T-cell (primary cell): Measurements from ENCODE around the gene ADAMTS17. TPM values are rescaled to one million over a fixed set of nuclear protein-coding genes. Genes with fewer than 3 reads are reported as not detected.

Experiments used
- ATAC-seq, 4 experiments: fragments of 200-7000 bp in 3 of 4; fragments of 150-1000 bp in 1 of 4; cut with Tn5 transposase; replicated peaks in 1 of 4; 1 replicate in 3 of 4; 2 replicates in 1 of 4; pipeline ENCODE4 v1.10.0; 2021; ENCODE audit warnings: moderate library complexity in 3 of 4, mild to moderate bottlenecking in 2 of 4, moderate number of reproducible peaks in 1 of 4
- CTCF ChIA-PET, 2 donors: fragments of 300-600 bp; sonication (Branson Sonifier 250); formaldehyde crosslinking; loops; one replicate each; lab custom pipeline; 2022; ENCODE audit warnings: antibody characterized with exemption in 2 of 2; lab: Charles Lee
- POLR2A ChIA-PET, 2 donors: fragments of 300-600 bp; sonication (Branson Sonifier 250); formaldehyde crosslinking; loops; one replicate each; lab custom pipeline; 2022; ENCODE audit warnings: antibody characterized with exemption in 2 of 2; lab: Charles Lee
- DNase-seq, 35 experiments: peaks; one replicate each; pipeline versions ENCODE4 v3.0.0 to v3.0.0-alpha.2; 2013 to 2023
- H3K27ac ChIP-seq: one replicate; pipeline ENCODE4 v1.5.1; 2013; ENCODE audit warnings: low read length
- H3K27me3 ChIP-seq, 2 experiments: replicated peaks in 1 of 2; 1 replicate in 1 of 2; 2 replicates in 1 of 2; pipeline versions ENCODE4 v1.6.1 to v1.7.0; 2013; ENCODE audit warnings: low read length in 1 of 2, mixed read lengths in 1 of 2; ENCODE audit not compliant: control insufficient read depth in 2 of 2, insufficient read depth in 2 of 2; ENCODE audit errors: extremely low read depth in 1 of 2
- H3K36me3 ChIP-seq, 2 donors: 1 replicate in 1 of 2; 2 replicates in 1 of 2; pipeline versions ENCODE4 v1.6.1 to v1.7.0; 2013; ENCODE audit warnings: low read length in 1 of 2; ENCODE audit not compliant: control insufficient read depth in 2 of 2, insufficient read depth in 1 of 2; ENCODE audit errors: extremely low read depth in 1 of 2
- H3K4me1 ChIP-seq, 2 experiments: 1 replicate in 1 of 2; 2 replicates in 1 of 2; pipeline versions ENCODE4 v1.6.1 to v1.7.0; 2013; ENCODE audit warnings: low read length in 2 of 2, mixed read lengths in 1 of 2; ENCODE audit not compliant: insufficient read depth in 2 of 2, control insufficient read depth in 1 of 2; ENCODE audit errors: extremely low read depth in 1 of 2
- H3K4me3 ChIP-seq, 2 donors: 1 replicate in 1 of 2; 2 replicates in 1 of 2; pipeline versions ENCODE4 v1.5.1 to v1.7.0; 2013; ENCODE audit warnings: mild to moderate bottlenecking in 2 of 2, low read length in 1 of 2, moderate library complexity in 1 of 2; ENCODE audit not compliant: control insufficient read depth in 1 of 2; ENCODE audit errors: extremely low read depth in 1 of 2
- H3K9me3 ChIP-seq: 2 replicates; pipeline ENCODE4 v1.7.0; 2013
- H3K27ac Mint-ChIP-seq, 2 donors: one replicate each; pipeline ENCODE4 v1.8.0; 2020 to 2021; ENCODE audit warnings: mild to moderate bottlenecking in 2 of 2, mixed read lengths in 2 of 2
- H3K27me3 Mint-ChIP-seq, 2 donors: one replicate each; pipeline ENCODE4 v1.8.0; 2021 to 2022; ENCODE audit warnings: mixed read lengths in 2 of 2
- H3K36me3 Mint-ChIP-seq: one replicate; pipeline ENCODE4 v1.8.0; 2021; ENCODE audit warnings: mixed read lengths
- H3K4me1 Mint-ChIP-seq, 3 donors: one replicate each; pipeline ENCODE4 v1.8.0; 2020 to 2022; ENCODE audit warnings: mixed read lengths in 3 of 3, mild to moderate bottlenecking in 1 of 3
- H3K4me3 Mint-ChIP-seq, 3 donors: one replicate each; pipeline ENCODE4 v1.8.0; 2020 to 2022; ENCODE audit warnings: mild to moderate bottlenecking in 3 of 3, mixed read lengths in 3 of 3, moderate library complexity in 3 of 3
- H3K9me3 Mint-ChIP-seq, 3 donors: one replicate each; pipeline ENCODE4 v1.8.0; 2020 to 2022; ENCODE audit warnings: mixed read lengths in 3 of 3
- WGBS: methylation state at CpG from one replicate; pipeline ENCODE4 v1.1.5; 2013; ENCODE audit warnings: missing lambda C conversion rate; ENCODE audit not compliant: insufficient coverage; 5-methylcytosine and 5-hydroxymethylcytosine counted together
- total RNA-seq, 35 experiments: library from RNA in 6 of 35; stranded (reverse) in 6 of 35; fragments of 120-200 nt in 1 of 35; gene quantifications; one replicate each; pipeline versions ENCODE4 v1.2.1 to v1.2.4 and lab custom pipeline; 2013 to 2026

Gene ADAMTS17
- total RNA-seq, 5 donors from 2014 or later (not counting 1 experiment from before 2014, with no cell fraction given): 8.9 to 17.8 (median 11.6) TPM

DNA sequence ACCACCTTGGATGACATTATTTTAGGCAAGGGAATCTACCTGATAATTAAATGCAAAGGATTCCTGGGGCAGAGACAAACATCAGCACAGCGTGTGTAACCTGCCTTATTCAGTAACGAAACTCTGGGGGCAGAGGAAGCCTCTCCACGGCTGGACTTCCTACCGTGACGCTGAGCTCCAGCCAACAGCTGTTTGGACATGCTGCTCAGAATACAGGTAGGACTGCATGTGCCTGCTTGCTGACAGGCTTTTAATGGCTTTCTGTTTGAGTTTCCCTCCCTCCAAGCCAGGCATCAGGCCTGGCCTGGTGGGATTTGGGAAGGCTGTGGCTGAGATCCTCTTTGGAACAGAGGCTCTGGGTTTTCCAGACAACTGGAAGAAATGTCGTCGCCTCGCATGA lies 150.6 kb downstream of the ADAMTS17 start:
- no peaks in the 10 kb centered on the region for H3K4me1 Mint-ChIP-seq
- no peak for DNase-seq

DNA sequence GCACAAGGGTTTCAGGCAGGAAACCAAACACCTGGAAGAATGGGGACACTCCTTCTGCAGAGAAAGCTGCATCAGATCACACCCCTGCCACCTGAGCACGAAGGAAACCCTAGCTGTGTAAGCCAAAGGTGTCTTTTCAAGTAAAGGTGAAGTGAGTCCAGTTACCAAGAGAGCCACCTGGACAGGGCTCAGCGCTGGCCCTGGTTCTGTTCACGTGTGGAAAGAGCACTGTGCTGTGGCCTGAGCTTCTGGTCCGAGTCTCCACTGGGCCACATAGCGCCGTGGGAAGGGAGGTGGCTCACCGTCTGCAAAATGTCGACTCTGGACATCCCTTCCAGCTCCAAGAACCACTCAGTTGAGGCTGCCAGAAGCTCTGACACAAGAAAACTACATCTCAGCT lies 151.1 kb downstream of the ADAMTS17 start:
- no peak overlapping the region for H3K4me3 Mint-ChIP-seq
- H3K27ac Mint-ChIP-seq: no peak overlapping the region
- Histone ChIP-seq H3K36me3 (no peaks in the 10 kb centered on the region), H3K27ac (no peak overlapping the region), H3K4me3 (no peak overlapping the region), H3K27me3 (no peaks in the 10 kb centered on the region), H3K9me3 (no peaks in the 10 kb centered on the region), H3K4me1 (no peaks in the 10 kb centered on the region)
- 82% methylated on average over 3 of the region's 8 CpGs for WGBS
- ChIA-PET CTCF (no interaction called here), POLR2A (no interaction called here)
- H3K36me3 Mint-ChIP-seq: peaks cover 34% of the 10 kb centered on the region
- ATAC-seq: no peak
- no peak for DNase-seq
- no peaks in the 10 kb centered on the region for H3K9me3 Mint-ChIP-seq
- H3K4me1 Mint-ChIP-seq: no peaks in the 10 kb centered on the region
- no peaks in the 10 kb centered on the region for H3K27me3 Mint-ChIP-seq

More for the DNA sequence above, 150.6 kb downstream of the ADAMTS17 start:
- Histone ChIP-seq H3K9me3 (no peaks in the 10 kb centered on the region), H3K4me1 (no peaks in the 10 kb centered on the region), H3K36me3 (no peaks in the 10 kb centered on the region), H3K4me3 (no peak overlapping the region), H3K27ac (no peak overlapping the region), H3K27me3 (no peaks in the 10 kb centered on the region)
- Mint-ChIP-seq H3K4me3 (no peak overlapping the region), H3K27ac (no peak overlapping the region), H3K36me3 (peaks cover 34% of the 10 kb centered on the region), H3K27me3 (no peaks in the 10 kb centered on the region), H3K9me3 (no peaks in the 10 kb centered on the region)
- POLR2A ChIA-PET: no interaction called here
- CTCF ChIA-PET: no interaction called here
- 86% methylated on average over 6 of the region's 8 CpGs for WGBS
- no peak for ATAC-seq

DNA sequence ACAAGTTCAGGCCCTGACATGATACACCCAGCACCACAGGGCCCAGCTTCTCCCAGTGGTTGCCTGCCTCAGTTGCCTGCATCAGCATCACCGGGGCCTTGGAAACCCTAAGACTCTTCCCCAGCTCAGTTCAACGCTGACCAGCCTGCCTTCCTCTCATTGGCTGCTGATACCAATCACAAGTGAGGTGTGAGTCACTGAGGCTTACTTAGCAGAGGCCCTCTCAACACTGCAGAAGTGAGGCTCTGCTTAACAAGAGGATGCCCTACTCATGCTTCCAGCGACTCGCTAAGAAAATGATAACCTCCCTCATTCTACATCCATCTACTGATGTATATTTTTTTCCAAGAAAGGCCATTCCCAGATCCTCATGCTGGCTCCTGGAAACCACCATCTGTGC lies 151.9 kb downstream of the ADAMTS17 start:
- H3K27ac Mint-ChIP-seq: no peak overlapping the region
- no peak for ATAC-seq
- POLR2A ChIA-PET: no interaction called here

DNA sequence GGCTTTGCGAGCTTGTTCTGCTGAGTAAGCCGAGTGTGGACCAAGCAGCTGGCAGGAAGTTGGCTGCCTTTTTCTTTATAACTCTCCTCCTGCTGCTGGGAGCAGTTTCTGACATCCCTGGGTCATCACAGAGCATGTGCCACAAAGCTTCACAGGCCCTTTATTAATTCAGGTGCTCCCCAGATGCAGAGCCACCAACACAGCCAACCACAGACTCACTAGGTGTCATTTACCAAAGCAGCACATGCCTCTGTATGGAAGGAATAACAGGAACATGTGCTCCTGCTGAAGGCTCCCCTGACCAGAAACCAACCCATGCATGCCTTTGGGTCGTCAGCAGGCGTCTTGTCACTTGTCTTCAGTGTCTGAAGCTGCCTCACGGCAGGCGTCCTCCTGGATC lies 152.5 kb downstream of the ADAMTS17 start:
- Mint-ChIP-seq H3K9me3 (no peaks in the 10 kb centered on the region), H3K4me1 (no peaks in the 10 kb centered on the region), H3K27ac (no peak overlapping the region), H3K27me3 (no peaks in the 10 kb centered on the region), H3K36me3 (peaks cover 31% of the 10 kb centered on the region), H3K4me3 (no peak overlapping the region)
- no peaks in the 10 kb centered on the region for H3K9me3 ChIP-seq
- DNase-seq (no peak), ATAC-seq (no peak)
- ChIA-PET POLR2A (no interaction called here), CTCF (no interaction called here)
- H3K36me3 ChIP-seq: no peaks in the 10 kb centered on the region
- 68% methylated on average over 6 of the region's 6 CpGs for WGBS
- H3K27me3 ChIP-seq: peaks cover 0 to 3% of the 10 kb centered on the region in 2 experiments
- no peak overlapping the region for H3K4me3 ChIP-seq
- no peak overlapping the region for H3K27ac ChIP-seq
- no peaks in the 10 kb centered on the region for H3K4me1 ChIP-seq

More for the DNA sequence above, 151.9 kb downstream of the ADAMTS17 start:
- no peaks in the 10 kb centered on the region for H3K27me3 Mint-ChIP-seq
- Histone ChIP-seq H3K4me1 (no peaks in the 10 kb centered on the region), H3K9me3 (no peaks in the 10 kb centered on the region), H3K27me3 (no peaks in the 10 kb centered on the region), H3K36me3 (no peaks in the 10 kb centered on the region), H3K27ac (no peak overlapping the region), H3K4me3 (no peak overlapping the region)
- H3K36me3 Mint-ChIP-seq: peaks cover 32% of the 10 kb centered on the region
- WGBS: 87% methylated on average over 4 of the region's 4 CpGs
- no peaks in the 10 kb centered on the region for H3K4me1 Mint-ChIP-seq
- H3K4me3 Mint-ChIP-seq: no peak overlapping the region
- no peaks in the 10 kb centered on the region for H3K9me3 Mint-ChIP-seq
- CTCF ChIA-PET: no interaction called here
- no peak for DNase-seq

DNA sequence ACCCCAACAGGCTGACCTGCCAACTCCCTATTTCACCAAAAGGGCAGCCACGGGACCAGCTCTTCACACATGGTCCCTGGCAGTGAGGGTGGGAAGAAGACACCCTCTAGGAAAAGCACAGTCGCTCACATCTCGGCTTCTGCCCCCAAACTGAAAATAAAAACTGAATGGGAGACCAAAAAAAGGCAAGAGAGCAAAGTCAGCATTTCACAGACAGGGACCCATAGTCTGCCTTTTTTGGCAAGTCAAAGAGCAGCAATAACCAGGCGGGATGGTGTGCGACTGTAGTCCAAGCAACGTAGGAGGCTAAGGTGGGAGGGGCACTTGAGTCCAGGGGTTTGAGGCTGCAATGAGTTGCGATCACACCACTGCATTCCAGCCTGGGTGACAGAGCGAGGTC lies 154.1 kb downstream of the ADAMTS17 start:
- no peaks in the 10 kb centered on the region for H3K36me3 ChIP-seq
- Mint-ChIP-seq H3K9me3 (no peaks in the 10 kb centered on the region), H3K36me3 (peaks cover 22% of the 10 kb centered on the region), H3K4me3 (no peak overlapping the region), H3K27ac (no peak overlapping the region), H3K27me3 (no peaks in the 10 kb centered on the region), H3K4me1 (no peaks in the 10 kb centered on the region)
- ChIA-PET POLR2A (no interaction called here), CTCF (no interaction called here)
- no peak for DNase-seq
- H3K4me1 ChIP-seq: no peaks in the 10 kb centered on the region
- H3K4me3 ChIP-seq: no peak overlapping the region
- peaks cover 0 to 3% of the 10 kb centered on the region in 2 experiments for H3K27me3 ChIP-seq
- no peak for ATAC-seq
- H3K9me3 ChIP-seq: no peaks in the 10 kb centered on the region
- H3K27ac ChIP-seq: no peak overlapping the region
- 92% methylated on average over 6 of the region's 8 CpGs for WGBS

DNA sequence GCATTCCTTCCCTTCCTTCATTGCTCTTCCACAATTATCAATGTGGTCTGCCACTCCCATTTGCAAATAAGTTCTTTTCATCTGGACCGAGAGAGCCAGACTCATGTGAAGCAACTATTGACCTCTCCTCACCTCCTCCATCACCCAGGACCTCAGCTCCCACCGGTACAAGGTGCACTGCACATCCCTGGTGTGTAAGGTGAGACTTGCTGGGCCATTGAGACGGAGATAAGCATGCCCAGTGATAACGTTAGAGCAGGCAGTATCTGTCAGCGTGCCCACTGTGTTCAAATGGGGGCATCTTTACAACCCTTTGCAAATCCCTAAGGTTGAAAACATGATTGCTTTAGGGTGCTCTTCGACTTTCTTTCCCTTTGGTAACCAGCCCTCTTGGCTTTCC lies 154.8 kb downstream of the ADAMTS17 start:
- no peaks in the 10 kb centered on the region for H3K4me1 ChIP-seq
- no peak overlapping the region for H3K4me3 Mint-ChIP-seq
- no peaks in the 10 kb centered on the region for H3K9me3 Mint-ChIP-seq
- no peaks in the 10 kb centered on the region for H3K36me3 ChIP-seq
- POLR2A ChIA-PET: no interaction called here
- CTCF ChIA-PET: no interaction called here
- H3K36me3 Mint-ChIP-seq: peaks cover 18% of the 10 kb centered on the region
- WGBS: 94% methylated on average over 3 of the region's 6 CpGs
- H3K4me3 ChIP-seq: no peak overlapping the region
- DNase-seq (no peak), ATAC-seq (no peak)
- no peaks in the 10 kb centered on the region for H3K4me1 Mint-ChIP-seq
- no peak overlapping the region for H3K27ac Mint-ChIP-seq
- H3K27me3 ChIP-seq: peaks cover 0 to 3% of the 10 kb centered on the region in 2 experiments
- H3K27me3 Mint-ChIP-seq: no peaks in the 10 kb centered on the region
- H3K27ac ChIP-seq: no peak overlapping the region
- no peaks in the 10 kb centered on the region for H3K9me3 ChIP-seq

DNA sequence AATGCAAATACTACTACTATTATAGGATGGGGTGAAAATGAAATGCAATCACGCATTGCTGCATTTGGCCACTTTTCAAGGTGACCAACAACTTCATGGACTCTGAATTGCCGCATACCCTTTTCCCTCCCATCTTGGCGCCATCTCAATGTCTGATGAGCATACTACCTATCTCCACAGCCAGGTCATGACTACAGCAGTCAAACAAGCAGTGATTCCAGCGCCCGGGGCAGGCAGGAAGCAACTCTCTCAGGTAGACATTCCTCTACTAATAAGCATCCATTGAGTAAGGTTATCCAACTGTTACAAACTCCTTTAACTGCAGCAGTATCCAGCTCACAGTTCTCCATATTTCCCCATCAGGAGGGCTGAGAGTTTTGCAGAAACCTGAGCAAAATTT lies 155.4 kb downstream of the ADAMTS17 start:
- H3K4me1 Mint-ChIP-seq: no peaks in the 10 kb centered on the region
- ATAC-seq (no peak), DNase-seq (no peak)
- H3K9me3 ChIP-seq: no peaks in the 10 kb centered on the region
- no peaks in the 10 kb centered on the region for H3K36me3 ChIP-seq
- H3K27me3 Mint-ChIP-seq: no peaks in the 10 kb centered on the region
- H3K36me3 Mint-ChIP-seq: peaks cover 18% of the 10 kb centered on the region
- no peak overlapping the region for H3K27ac ChIP-seq
- H3K9me3 Mint-ChIP-seq: no peaks in the 10 kb centered on the region
- H3K27ac Mint-ChIP-seq: no peak overlapping the region
- no peak overlapping the region for H3K4me3 Mint-ChIP-seq
- WGBS: 85% methylated on average over 4 of the region's 5 CpGs
- H3K27me3 ChIP-seq: peaks cover 0 to 3% of the 10 kb centered on the region in 2 experiments
- no peaks in the 10 kb centered on the region for H3K4me1 ChIP-seq
- ChIA-PET CTCF (no interaction called here), POLR2A (no interaction called here)
- no peak overlapping the region for H3K4me3 ChIP-seq
